IPS-15b (cell line): Measurements from ENCODE around the gene ABLIM1.

Experiments
- H3K27me3 ChIP-seq: one replicate; pipeline ENCODE4 v1.6.1; 2013; ENCODE audit warnings: low read length; ENCODE audit not compliant: control insufficient read depth, insufficient read depth
- H3K36me3 ChIP-seq: one replicate; pipeline ENCODE4 v1.6.1; 2013; ENCODE audit warnings: low read length; ENCODE audit not compliant: control insufficient read depth, insufficient read depth
- H3K4me1 ChIP-seq: one replicate; pipeline ENCODE4 v1.6.1; 2013; ENCODE audit warnings: mild to moderate bottlenecking, low read length; ENCODE audit not compliant: control insufficient read depth, insufficient read depth
- H3K4me3 ChIP-seq: one replicate; pipeline ENCODE4 v1.5.1; 2013; ENCODE audit warnings: low read depth, low read length
- H3K9ac ChIP-seq: one replicate; pipeline ENCODE4 v1.6.1; 2013; ENCODE audit warnings: low read depth, mild to moderate bottlenecking, low read length
- H3K9me3 ChIP-seq: one replicate; pipeline ENCODE4 v1.6.1; 2013; ENCODE audit warnings: mild to moderate bottlenecking, low read length; ENCODE audit not compliant: control insufficient read depth, insufficient read depth

ABLIM1 gene

GRCh38 chr10:114472877-114473253, 185.2 kb downstream of the ABLIM1 start:
- Histone ChIP-seq H3K4me1 (peaks cover 10% of the 10 kb centered on the region), H3K27me3 (no peaks in the 10 kb centered on the region), H3K36me3 (no peaks in the 10 kb centered on the region), H3K9ac (no peak overlapping the region), H3K4me3 (no peak overlapping the region), H3K9me3 (no peaks in the 10 kb centered on the region)

DNA sequence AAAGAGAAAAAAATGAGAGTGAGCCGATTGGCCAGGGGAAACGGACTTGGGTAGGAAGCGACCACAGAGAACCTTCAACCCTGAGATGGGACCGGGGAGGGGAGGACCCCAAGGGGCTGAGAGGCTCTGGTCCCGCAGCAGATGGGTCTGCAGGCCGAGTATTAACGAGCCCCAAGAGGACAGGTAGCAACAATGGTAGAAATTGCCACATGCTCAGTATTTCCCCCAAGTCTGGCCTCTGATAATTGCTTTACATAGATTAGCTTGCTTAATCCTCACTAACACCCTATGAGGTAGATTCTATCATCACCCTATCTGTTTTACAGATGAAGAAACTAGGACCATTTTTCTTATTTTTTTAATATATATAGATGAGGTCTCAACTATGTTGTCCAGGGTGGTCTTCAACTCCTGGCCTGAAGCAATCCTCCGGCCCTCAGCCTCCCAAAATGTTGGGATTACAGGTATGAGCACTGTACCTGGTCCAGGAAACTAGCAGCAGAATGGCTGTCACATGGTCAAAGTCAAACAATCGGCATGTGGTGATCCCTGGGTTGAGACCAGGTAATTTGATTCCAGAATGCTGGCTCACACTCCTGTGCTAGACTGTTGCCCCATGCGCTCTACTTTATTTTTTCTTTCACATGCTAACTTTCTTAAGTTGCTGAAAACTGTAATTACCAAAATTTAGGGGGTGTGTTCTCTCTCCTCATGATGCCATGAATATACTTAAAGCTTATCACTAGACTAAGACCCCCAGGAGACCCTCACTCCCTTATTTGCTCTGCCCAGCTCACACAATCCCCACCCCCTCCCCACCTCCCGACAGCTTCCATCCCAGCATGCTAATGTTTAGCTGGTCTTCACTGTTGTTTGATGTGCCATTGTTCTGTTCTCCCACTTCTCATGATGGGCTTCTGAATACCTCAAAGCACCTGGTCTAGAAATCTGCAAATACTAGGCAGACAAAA, 185.9 kb downstream of the ABLIM1 start:
- Histone ChIP-seq H3K9ac (no peak overlapping the region), H3K4me3 (no peak overlapping the region), H3K4me1 (peaks cover 10% of the 10 kb centered on the region), H3K36me3 (no peaks in the 10 kb centered on the region), H3K27me3 (no peaks in the 10 kb centered on the region), H3K9me3 (no peaks in the 10 kb centered on the region)

DNA sequence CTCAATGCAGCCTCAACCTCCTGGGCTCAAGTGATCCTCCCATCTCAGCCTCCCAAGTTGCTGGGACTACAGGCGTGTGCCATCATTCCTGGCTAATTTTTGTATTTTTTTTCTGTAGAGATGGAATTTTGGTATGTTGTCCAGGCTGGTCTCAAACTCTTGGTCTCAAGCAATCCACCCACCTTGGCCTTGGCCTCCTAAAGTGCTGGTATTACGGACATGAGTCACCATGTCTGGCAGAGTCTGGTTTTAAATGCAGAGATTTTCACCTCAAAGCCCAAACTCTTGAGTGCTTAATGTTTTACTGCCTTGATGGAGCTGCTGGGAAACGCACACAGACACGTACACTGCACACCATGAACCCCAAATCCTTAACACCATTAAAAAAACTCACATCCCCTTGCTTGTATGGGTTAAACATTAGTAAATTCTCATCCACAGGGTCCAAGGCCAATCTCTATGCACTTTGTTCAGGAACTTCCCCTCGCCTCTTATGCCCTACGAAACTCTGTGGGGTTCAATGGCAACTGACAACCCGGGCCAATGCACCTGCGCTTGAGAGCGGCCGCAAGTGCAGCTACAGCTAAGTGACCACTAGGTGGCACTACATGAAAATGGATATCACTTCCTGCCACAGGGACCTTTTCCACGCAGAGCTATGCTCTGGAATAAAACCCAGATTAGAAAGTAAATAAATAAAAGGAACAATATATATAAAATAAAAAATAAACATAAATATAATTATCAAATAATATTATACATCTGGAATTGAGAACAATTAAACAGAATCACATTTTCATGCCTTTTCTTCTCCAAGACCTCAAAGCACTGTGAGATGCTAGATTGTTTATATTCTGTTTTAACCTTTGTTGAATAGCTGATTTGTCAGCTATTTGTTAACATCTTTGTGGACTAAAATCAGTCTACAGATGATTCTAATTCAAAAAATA, 186.8 kb downstream of the ABLIM1 start:
- Histone ChIP-seq H3K4me1 (peaks cover 10% of the 10 kb centered on the region), H3K9ac (no peak overlapping the region), H3K4me3 (no peak overlapping the region)

GRCh38 chr10:114470361-114470760, 187.7 kb downstream of the ABLIM1 start:
- H3K27me3 ChIP-seq: no peaks in the 10 kb centered on the region
- H3K36me3 ChIP-seq: no peaks in the 10 kb centered on the region
- no peak overlapping the region for H3K9ac ChIP-seq
- peaks cover 10% of the 10 kb centered on the region for H3K4me1 ChIP-seq
- no peak overlapping the region for H3K4me3 ChIP-seq
- no peaks in the 10 kb centered on the region for H3K9me3 ChIP-seq

More for the DNA sequence above, 186.8 kb downstream of the ABLIM1 start:
- Histone ChIP-seq H3K36me3 (no peaks in the 10 kb centered on the region), H3K9me3 (no peaks in the 10 kb centered on the region), H3K27me3 (no peaks in the 10 kb centered on the region)

DNA sequence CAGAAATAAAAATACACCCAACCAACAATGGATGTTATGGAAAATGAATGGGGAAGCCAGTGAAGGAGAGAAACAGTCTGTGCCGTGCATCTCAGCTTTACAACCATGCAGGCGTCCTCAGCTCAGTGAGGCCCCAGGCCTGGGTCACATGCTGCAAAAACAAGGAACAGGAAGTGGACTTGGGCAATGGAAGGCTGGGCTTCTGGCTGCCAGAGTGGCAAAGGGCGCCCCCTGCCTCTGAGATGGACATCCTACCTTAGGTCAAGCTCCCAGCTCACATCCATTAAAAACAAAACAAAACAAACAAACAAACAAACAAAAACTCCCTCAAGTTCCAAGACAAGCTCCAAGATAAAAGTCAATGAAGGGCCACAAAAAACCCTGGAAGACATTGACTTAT, 199.1 kb downstream of the ABLIM1 start:
- no peaks in the 10 kb centered on the region for H3K36me3 ChIP-seq
- H3K27me3 ChIP-seq: no peaks in the 10 kb centered on the region
- H3K4me3 ChIP-seq: no peak overlapping the region
- H3K9ac ChIP-seq: no peak overlapping the region
- H3K4me1 ChIP-seq: no peaks in the 10 kb centered on the region
- no peaks in the 10 kb centered on the region for H3K9me3 ChIP-seq

DNA sequence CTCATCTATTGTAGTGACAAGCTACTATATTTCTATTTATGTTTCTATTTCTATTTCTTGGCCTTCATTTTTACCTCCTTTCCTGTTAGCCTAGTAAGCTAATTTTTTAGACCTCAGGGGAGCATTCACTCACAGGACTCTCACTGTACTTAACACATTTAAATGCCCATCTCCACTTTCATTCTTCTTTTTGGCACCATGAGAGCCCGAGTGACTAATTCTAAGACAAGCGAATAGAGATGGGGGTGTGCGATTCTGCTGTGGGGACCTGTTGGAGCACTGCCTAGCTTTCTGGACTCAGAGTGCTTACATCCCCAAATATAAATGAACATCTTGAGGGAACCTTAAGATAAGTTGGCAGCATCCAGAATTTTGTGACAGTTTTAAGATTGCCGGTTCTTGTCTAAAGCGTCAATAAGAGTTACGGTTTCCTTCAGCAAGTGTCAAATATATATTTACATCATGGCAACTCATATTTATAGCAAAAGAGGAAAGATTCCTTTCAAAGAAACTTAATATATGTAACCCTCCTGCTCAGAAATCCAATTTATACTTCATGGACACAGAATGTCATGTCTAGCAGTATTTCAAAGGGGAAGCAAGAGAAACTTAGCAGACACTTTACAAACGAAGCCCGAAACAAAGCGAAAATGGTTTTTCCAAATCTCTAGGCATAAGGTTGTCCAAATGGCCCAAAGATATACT, 199.7 kb downstream of the ABLIM1 start:
- H3K4me1 ChIP-seq: no peaks in the 10 kb centered on the region
- H3K9ac ChIP-seq: no peak overlapping the region
- H3K27me3 ChIP-seq: no peaks in the 10 kb centered on the region
- H3K9me3 ChIP-seq: no peaks in the 10 kb centered on the region
- no peak overlapping the region for H3K4me3 ChIP-seq
- no peaks in the 10 kb centered on the region for H3K36me3 ChIP-seq

DNA sequence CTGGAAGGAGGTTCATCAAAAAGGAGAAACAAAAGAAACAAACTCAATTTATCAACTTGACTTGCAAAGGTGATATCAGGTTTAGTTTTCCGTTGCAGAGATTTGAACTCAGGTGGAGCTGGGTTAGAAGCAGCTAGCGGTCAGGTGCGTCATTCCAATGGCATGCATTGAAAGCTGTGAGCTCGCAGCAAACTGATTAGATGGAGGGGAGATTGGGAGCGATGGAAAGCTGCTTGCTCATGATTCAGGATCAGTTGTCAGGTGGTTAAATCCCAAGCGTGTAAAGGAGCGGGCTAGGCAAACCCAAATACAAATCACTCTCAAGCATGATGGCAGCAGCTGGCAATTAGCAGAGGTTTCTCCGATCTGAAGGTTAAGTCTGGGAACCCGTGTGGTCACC, 204.5 kb downstream of the ABLIM1 start:
- Histone ChIP-seq H3K4me3 (no peak overlapping the region), H3K9ac (no peak overlapping the region), H3K4me1 (peaks cover 4% of the 10 kb centered on the region), H3K36me3 (no peaks in the 10 kb centered on the region), H3K27me3 (no peaks in the 10 kb centered on the region), H3K9me3 (no peaks in the 10 kb centered on the region)

DNA sequence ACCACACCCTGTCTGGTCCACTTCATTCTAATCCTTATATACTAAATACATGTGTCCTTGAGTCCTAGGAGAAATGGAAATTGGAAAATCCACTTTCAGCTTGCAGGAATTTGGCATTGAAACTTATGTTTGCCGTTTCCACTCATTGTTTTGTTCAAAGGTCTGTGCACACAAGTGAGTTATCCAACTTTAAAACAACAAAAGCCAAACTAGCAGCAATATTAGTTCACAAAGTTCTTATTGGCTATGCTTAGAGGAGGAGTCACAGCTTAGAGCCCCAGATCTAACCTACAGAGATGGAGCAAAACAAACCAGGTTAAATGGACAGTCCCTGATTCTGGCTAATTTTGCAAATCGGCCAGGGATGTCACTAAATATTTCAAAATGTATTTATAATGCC, 209.2 kb downstream of the ABLIM1 start:
- no peaks in the 10 kb centered on the region for H3K9me3 ChIP-seq
- H3K36me3 ChIP-seq: no peaks in the 10 kb centered on the region
- H3K27me3 ChIP-seq: no peaks in the 10 kb centered on the region
- no peak overlapping the region for H3K4me3 ChIP-seq
- H3K9ac ChIP-seq: no peak overlapping the region
- peaks cover 4% of the 10 kb centered on the region for H3K4me1 ChIP-seq

DNA sequence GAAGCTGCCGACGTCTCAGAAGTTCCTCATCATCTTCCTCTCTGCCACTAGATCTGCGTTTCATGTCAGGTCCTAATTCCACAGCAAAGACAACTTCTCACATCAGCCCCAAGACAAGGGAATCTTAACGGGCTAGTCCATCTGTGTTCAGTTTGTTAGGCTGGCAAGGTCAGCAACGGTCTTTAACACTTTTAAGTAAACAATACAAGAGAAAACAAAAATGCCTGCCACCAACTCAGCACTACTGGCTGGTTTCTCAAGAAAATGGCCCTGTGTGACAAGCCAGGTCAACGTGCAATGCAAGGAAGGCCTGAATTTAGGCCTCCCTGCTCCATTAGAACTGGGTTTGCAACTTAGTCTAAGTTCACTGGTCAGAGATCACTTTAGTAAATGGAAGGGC, 212.7 kb downstream of the ABLIM1 start:
- H3K9ac ChIP-seq: no peak overlapping the region

GRCh38 chr10:114444819-114445218, 213.3 kb downstream of the ABLIM1 start:
- Histone ChIP-seq H3K4me1 (peaks cover 2% of the 10 kb centered on the region), H3K36me3 (no peaks in the 10 kb centered on the region), H3K9ac (no peak overlapping the region), H3K4me3 (no peak overlapping the region), H3K9me3 (no peaks in the 10 kb centered on the region), H3K27me3 (no peaks in the 10 kb centered on the region)

More for the DNA sequence above, 212.7 kb downstream of the ABLIM1 start:
- Histone ChIP-seq H3K4me3 (no peak overlapping the region), H3K4me1 (peaks cover 2% of the 10 kb centered on the region), H3K9me3 (no peaks in the 10 kb centered on the region), H3K36me3 (no peaks in the 10 kb centered on the region), H3K27me3 (no peaks in the 10 kb centered on the region)

GRCh38 chr10:114442091-114442630, 215.9 kb downstream of the ABLIM1 start:
- Histone ChIP-seq H3K27me3 (no peaks in the 10 kb centered on the region), H3K4me1 (peaks cover 2% of the 10 kb centered on the region), H3K9me3 (no peaks in the 10 kb centered on the region), H3K36me3 (peaks cover 4% of the 10 kb centered on the region), H3K9ac (no peak overlapping the region), H3K4me3 (no peak overlapping the region)
